Left colon (tissue), 2 donors: Measurements from ENCODE around the gene PRICKLE1. TPM values are rescaled to one million over a fixed set of nuclear protein-coding genes. Genes with fewer than 3 reads are reported as not detected.
"Not testable (repeated sequence)": the region's sequence is repeated elsewhere in the genome, so short reads cannot be mapped to it uniquely, and the experiment has no call there.

Source experiments
- ATAC-seq: fragments of 200-7000 bp; cut with Tn5 transposase; one replicate; pipeline ENCODE4 v1.9.1; 2020; ENCODE audit warnings: mild to moderate bottlenecking, moderate library complexity
- DNase-seq, 2 donors: peaks; one replicate each; pipeline ENCODE4 v3.0.0-alpha.2; 2020
- intact Hi-C, 2 donors: fragments of 100-400 bp; cut with DNase I in 1 of 2; cut with micrococcal nuclease in 1 of 2; formaldehyde crosslinking; loops; one replicate each; pipeline versions ENCODE4 v1.11.2 to v1.14.0; 2022; cut with DNase I, micrococcal nuclease
- total RNA-seq, 2 donors: library from RNA; stranded (reverse); fragmentation: NEBNext Ultra II Directional; extraction: Animal tissue kit (Norgen Biotek cat#: 25700); gene quantifications; one replicate each; pipeline ENCODE4 v1.2.1, GENCODE V29; 2021
- donor health status: DM: no; HTN: no; CAD: no.
- donor health status: DM: yes; HTN: yes; CAD: no.

PRICKLE1 gene
- total RNA-seq, 2 donors from 2014 or later = 1.2 to 2.7 TPM

DNA sequence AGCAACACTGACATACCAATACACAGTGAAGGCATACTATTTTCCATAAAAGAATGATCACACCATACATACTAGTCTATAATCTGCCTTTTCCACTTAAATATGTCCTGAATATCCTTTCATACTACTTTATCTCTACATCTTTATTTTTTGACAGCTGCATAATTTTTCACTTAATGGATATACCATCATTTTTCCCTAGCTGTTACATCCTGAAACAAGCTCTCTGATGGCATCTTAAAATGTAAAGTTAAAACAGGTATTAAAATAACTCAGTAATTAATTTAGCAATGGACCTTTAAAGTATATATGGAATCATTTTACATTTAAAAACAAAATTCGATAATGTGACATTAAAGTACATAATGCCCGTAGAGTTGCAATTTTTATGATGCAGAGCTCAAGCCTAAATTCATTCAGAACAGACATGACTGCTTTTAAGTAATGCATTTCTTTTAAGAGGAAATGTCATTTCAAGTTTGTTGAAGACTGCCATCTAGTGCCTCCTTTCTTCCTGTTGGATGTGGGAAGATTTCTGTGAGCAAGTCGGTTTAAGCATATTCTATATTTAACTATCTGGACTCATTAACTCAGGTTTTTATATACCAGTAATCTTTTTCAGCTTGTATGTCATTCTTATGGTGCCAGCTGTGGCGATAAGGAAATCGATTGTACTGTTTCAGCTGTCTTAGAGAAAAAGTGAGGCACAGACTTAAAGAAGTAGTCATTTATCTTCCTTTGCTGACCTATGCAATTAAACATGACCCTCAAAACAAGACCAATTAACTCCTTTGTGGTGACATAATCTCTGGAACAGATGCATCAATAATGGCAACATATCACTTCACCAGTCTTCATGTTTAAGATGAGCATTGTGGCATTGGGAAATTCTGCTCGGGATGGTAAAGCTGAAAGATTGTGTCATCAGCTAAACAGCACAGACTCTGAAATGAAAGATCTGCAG lies 20.3 kb downstream of the PRICKLE1 start:
- intact Hi-C loops = loop anchor here in 1 of 2 donors (5.0 kb wide), 1 partner anchor 87 kb away; no protein-coding TSS in a partner anchor
- no peak for DNase-seq
- peak; percentile 48 for ATAC-seq

GRCh38 chr12:42565633-42566032 lies 23.9 kb downstream of the PRICKLE1 start:
- intact Hi-C loops = loop anchor here in 1 of 2 donors (5.0 kb wide), 1 partner anchor 83 kb away; no protein-coding TSS in a partner anchor
- no peak for ATAC-seq
- no peak for DNase-seq

DNA sequence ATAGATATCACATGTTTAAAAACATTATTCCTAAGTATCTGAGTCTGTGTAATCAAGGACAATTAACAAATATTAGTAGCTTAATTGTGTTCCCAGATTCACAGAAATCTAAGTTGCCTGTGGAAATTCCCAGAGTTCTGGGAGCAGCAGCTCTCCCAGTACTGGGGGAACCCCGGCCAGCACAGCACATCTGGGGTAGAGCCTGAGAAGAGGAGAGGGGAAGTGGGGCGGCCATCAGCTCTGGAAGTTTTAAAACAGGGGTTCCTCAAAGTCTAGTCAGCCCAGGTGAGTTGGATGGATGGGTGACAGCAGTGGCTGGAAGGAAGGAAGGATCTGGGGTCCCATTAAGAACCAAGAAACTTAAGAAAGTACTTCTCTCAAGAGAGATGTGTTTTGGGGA lies 24.6 kb downstream of the PRICKLE1 start:
- DNase-seq = no peak
- no peak for ATAC-seq
- intact Hi-C loops = loop anchor here in 1 of 2 donors (5.0 kb wide), 1 partner anchor 83 kb away; no protein-coding TSS in a partner anchor

GRCh38 chr12:42564556-42564955 lies 25.0 kb downstream of the PRICKLE1 start:
- DNase-seq (no peak), ATAC-seq (no peak)
- intact Hi-C loops = no loop called here

DNA sequence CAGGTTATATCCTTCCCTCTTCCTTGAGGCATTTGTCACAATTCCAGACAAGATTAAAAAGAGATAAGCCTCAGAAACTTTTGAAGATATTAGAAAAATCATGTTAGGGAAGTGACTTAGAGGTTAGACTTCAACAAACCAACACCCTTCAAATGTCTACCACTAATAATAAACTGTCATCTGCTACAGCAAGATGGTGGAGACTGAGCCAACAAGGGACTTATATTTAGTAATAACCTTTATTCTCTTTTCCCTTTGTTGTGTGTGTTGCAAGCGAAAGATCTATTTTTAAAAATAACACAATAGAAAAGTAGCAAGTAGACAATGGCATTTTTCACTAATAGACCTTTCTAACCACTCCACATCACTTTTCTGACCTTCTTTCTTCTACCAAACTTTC lies 28.6 kb downstream of the PRICKLE1 start:
- intact Hi-C loops = no loop called here
- no peak for ATAC-seq
- no peak for DNase-seq

DNA sequence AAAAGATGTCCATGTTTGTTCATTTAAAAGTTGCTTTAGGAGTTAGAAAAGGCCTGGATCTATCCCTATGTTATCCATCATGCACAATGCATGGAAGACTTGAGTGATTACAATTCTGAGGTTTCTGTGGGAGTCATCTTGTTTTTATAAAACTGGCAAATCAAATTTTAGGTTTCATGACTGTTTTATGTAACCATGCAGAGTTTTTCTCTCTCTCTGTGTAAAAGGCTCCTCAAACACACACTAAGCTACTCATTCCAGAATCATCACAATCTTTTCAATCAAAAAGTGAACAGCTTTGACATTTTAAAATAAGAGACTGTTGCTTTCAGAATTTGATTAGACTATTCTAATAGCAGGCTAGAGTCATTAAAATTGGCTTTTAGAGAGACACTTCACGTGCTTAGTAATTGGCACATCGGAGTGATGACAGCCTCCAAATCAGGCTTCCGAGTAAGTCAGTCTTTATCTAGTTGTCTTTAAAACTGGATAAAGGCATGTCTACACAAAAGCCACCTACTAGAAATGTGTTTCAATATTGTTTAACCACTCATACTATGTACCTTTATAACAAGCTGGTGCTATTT lies 31.9 kb downstream of the PRICKLE1 start:
- intact Hi-C loops = no loop called here
- no peak for DNase-seq
- ATAC-seq = no peak

DNA sequence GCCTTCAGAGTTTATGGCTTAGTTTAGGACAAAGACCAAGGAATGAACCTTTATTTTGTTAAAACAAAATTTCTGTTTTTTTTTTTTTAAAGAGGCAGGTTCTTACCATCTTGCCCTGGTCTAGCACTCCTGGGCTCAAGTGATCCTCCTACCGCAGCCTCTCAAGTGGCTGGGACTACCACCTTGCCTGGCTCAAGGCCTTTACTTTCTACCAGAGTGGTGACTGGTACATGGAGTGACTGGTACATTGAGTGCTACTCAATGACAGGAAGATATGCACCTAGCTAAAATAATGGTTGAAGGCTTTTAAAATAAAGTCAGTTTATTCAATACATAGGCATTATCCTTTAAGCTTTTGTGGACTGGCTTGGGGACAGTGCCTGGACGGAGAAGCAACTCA lies 32.6 kb downstream of the PRICKLE1 start:
- intact Hi-C loops = no loop called here
- ATAC-seq (no peak), DNase-seq (no peak)

DNA sequence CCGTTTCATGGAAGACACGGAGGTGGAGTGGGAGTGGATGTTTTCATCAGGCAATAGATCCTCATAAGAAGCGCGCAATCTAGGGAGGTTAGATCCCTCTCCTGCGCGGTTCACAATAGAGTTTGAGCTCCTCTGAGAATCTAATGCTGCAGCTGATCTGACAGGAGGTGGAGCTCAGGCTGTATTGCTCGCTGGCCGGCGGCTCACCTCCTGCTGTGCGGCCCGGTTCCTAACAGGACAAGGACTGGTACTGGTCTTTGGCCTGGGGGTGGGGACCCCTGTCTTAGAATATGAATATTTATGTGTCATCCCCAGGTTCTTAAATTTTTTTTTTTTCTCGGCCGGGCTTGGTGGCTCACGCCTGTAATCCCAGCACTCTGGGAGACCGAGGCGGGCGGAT lies 36.7 kb downstream of the PRICKLE1 start:
- intact Hi-C loops = no loop called here
- DNase-seq (no peak), ATAC-seq (no peak)

DNA sequence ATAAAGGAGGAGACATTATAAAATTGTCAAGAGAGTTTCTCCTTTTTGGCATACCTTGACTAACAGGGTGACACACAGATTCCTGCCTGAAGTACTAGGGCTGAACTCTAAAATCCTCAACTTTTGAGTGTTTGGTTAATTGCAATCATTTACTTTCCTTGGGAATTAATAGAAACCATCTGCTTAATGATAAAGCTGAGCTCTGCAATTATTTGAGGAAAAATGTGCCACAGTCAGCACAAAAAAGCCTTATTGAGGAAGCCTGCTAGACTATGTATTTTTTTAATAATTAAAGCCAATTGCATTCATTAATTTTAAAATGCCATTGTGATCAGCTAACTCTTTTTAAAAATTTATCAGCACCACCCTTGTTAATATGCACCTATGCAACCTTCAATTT lies 38.7 kb downstream of the PRICKLE1 start:
- DNase-seq = no peak
- ATAC-seq = no peak
- intact Hi-C loops = no loop called here

DNA sequence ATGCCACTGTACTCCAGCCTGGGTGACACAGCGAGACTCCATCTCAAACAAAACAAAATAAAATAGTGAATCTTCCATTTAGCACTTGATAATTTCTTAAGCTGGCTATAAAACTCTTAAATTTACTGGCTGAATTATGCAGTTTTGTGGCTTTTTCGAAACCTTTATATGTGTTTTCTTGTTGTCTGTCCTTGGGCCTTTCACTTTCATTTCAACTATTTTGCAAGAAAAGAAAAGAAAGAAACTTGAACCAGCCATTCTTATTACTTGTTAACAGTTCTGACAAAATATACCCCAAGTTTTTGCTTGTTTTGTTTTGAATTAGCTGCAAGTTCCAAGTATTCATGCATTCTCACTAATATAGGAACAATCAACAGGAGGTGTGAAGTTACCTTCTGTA lies 42.8 kb downstream of the PRICKLE1 start:
- DNase-seq (no peak), ATAC-seq (no peak)
- intact Hi-C loops = no loop called here

DNA sequence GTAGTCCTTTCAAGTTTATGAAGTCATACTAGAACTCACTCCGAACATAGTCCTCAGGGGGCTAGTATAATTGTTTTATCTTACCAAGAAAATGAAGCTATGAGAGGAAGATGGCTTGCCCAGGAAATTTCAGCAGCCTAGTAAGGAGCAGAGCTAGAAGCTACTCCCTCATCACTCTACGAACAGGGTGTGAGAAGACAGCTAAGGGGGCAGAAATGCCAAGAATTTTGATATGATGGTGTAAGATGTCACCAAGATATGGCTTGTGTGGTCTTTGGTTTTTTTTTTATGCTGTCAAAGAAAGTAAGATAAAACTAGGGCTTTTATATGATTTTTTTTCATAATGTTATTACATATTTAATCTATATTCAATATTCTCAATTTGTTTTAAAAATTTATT lies 47.6 kb downstream of the PRICKLE1 start:
- ATAC-seq = no peak
- DNase-seq = no peak
- intact Hi-C loops = no loop called here

- intact Hi-C loops, DNase-seq, ATAC-seq: not testable (repeated sequence)
Measured at GRCh38 chr12:42541308-42541707, 48.2 kb downstream of the PRICKLE1 start.

GRCh38 chr12:42539696-42540095 lies 49.9 kb downstream of the PRICKLE1 start:
- no peak for ATAC-seq
- intact Hi-C loops = no loop called here
- DNase-seq = no peak

- DNase-seq (no peak), ATAC-seq (no peak)
- intact Hi-C loops = no loop called here
Measured at GRCh38 chr12:42538203-42538602, 51.3 kb downstream of the PRICKLE1 start.

GRCh38 chr12:42534184-42534838 lies 55.2 kb downstream of the PRICKLE1 start:
- ATAC-seq (no peak), DNase-seq (no peak)
- intact Hi-C loops = no loop called here

- DNase-seq = no peak
- no peak for ATAC-seq
- intact Hi-C loops = no loop called here
Measured at GRCh38 chr12:42530284-42530683, 59.3 kb downstream of the PRICKLE1 start.

- DNase-seq = no peak
- no peak for ATAC-seq
- intact Hi-C loops = no loop called here
Measured at GRCh38 chr12:42525444-42525843, 64.1 kb downstream of the PRICKLE1 start.

- ATAC-seq = no peak
- no peak for DNase-seq
- intact Hi-C loops = no loop called here
Measured at GRCh38 chr12:42524716-42525115, 64.8 kb downstream of the PRICKLE1 start.

GRCh38 chr12:42516573-42516972 lies 73.0 kb downstream of the PRICKLE1 start:
- intact Hi-C loops = no loop called here
- ATAC-seq = no peak
- no peak for DNase-seq

- ATAC-seq = no peak
- intact Hi-C loops = no loop called here
- DNase-seq = no peak
Measured at GRCh38 chr12:42511656-42512055, 77.9 kb downstream of the PRICKLE1 start.
